ENCODE results near the gene FANK1.

GRCh38 chr10:125994601-125995000 lies 98.2 kb downstream of the FANK1 start:
- TF ChIP-seq, protein P1, sequence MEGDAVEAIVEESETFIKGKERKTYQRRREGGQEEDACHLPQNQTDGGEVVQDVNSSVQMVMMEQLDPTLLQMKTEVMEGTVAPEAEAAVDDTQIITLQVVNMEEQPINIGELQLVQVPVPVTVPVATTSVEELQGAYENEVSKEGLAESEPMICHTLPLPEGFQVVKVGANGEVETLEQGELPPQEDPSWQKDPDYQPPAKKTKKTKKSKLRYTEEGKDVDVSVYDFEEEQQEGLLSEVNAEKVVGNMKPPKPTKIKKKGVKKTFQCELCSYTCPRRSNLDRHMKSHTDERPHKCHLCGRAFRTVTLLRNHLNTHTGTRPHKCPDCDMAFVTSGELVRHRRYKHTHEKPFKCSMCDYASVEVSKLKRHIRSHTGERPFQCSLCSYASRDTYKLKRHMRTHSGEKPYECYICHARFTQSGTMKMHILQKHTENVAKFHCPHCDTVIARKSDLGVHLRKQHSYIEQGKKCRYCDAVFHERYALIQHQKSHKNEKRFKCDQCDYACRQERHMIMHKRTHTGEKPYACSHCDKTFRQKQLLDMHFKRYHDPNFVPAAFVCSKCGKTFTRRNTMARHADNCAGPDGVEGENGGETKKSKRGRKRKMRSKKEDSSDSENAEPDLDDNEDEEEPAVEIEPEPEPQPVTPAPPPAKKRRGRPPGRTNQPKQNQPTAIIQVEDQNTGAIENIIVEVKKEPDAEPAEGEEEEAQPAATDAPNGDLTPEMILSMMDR (IDR thresholded peaks at IDR 0.05; ENCODE audit: poor library complexity): no peak
- TF ChIP-seq EZH2 (IDR thresholded peaks at IDR 0.05; ENCODE audit: borderline replicate concordance): no peak
- TF ChIP-seq EZH2phosphoT487 (IDR thresholded peaks at IDR 0.05; ENCODE audit: low read depth, severe bottlenecking, unreplicated experiment): no peak
